GM23338 (cell line): ENCODE measurements around the gene SLITRK1. TPM values are rescaled to one million over a fixed set of nuclear protein-coding genes. Genes with fewer than 3 reads are reported as not detected.
A peak's percentile ranks its signal among the peaks of the same experiment; 100 is the strongest.

ENCODE experiments used
- ATAC-seq: fragments of 200-7000 bp; cut with Tn5 transposase; 3 replicates; pipeline ENCODE4 v1.9.1; 2020
- DNase-seq: peaks from one replicate; pipeline ENCODE4 v3.0.0-alpha.2; 2015; ENCODE audit warnings: low spot score
- H2AFZ ChIP-seq: fragments of 200-600 bp; sonication (generic); 2 replicates; pipeline ENCODE4 v1.8.0; 2016; ENCODE audit warnings: antibody characterized with exemption, mild to moderate bottlenecking, moderate library complexity
- H3F3A ChIP-seq: fragments of 200-600 bp; sonication (generic); replicated peaks from 2 replicates; pipeline ENCODE4 v1.8.0; 2017; ENCODE audit warnings: antibody characterized with exemption, mixed run types, low read depth
- H3K27ac ChIP-seq: fragments of 200-600 bp; sonication (generic); 2 replicates; pipeline ENCODE4 v1.6.1; 2016; ENCODE audit warnings: low read depth
- H3K27me3 ChIP-seq: fragments of 200-600 bp; sonication (generic); 2 replicates; pipeline ENCODE4 v1.8.0; 2016; ENCODE audit warnings: mild to moderate bottlenecking, mixed run types, moderate library complexity; ENCODE audit not compliant: insufficient read depth
- H3K36me3 ChIP-seq: fragments of 200-600 bp; sonication (generic); 2 replicates; pipeline ENCODE4 v1.8.0; 2016; ENCODE audit warnings: mild to moderate bottlenecking; ENCODE audit not compliant: insufficient read depth
- H3K4me1 ChIP-seq: fragments of 200-600 bp; sonication (generic); 2 replicates; pipeline ENCODE4 v1.8.0; 2016; ENCODE audit warnings: mild to moderate bottlenecking, moderate library complexity; ENCODE audit not compliant: insufficient read depth
- H3K4me2 ChIP-seq: fragments of 200-600 bp; sonication (generic); 2 replicates; pipeline ENCODE4 v1.7.1; 2017; ENCODE audit warnings: mixed run types
- H3K4me3 ChIP-seq: fragments of 200-600 bp; sonication (generic); 2 replicates; pipeline ENCODE4 v1.6.1; 2016; ENCODE audit warnings: mixed run types
- H3K79me2 ChIP-seq: fragments of 200-600 bp; sonication (generic); replicated peaks from 2 replicates; pipeline ENCODE4 v1.8.0; 2017; ENCODE audit warnings: mild to moderate bottlenecking; ENCODE audit not compliant: insufficient read depth
- H3K9me2 ChIP-seq: fragments of 200-600 bp; sonication (generic); 2 replicates; pipeline ENCODE4 v1.8.0; 2017; ENCODE audit not compliant: insufficient read depth
- H4K20me1 ChIP-seq: fragments of 200-600 bp; sonication (generic); replicated peaks from 2 replicates; pipeline ENCODE4 v1.8.0; 2017; ENCODE audit warnings: mild to moderate bottlenecking; ENCODE audit not compliant: insufficient read depth
- H3K27ac Mint-ChIP-seq: 2 replicates; pipeline ENCODE4 v1.8.0; 2020; ENCODE audit warnings: inconsistent platforms, mild to moderate bottlenecking, moderate library complexity, mixed read lengths
- H3K27me3 Mint-ChIP-seq: 3 replicates; pipeline ENCODE4 v1.8.0; 2022; ENCODE audit warnings: low read depth, mild to moderate bottlenecking, moderate library complexity, mixed read lengths, inconsistent platforms; ENCODE audit not compliant: insufficient read depth, poor library complexity
- H3K36me3 Mint-ChIP-seq: 3 replicates; pipeline ENCODE4 v1.8.0; 2021; ENCODE audit warnings: low read depth, mild to moderate bottlenecking, inconsistent platforms, moderate library complexity, mixed read lengths
- H3K4me1 Mint-ChIP-seq: 3 replicates; pipeline ENCODE4 v1.8.0; 2020; ENCODE audit warnings: mild to moderate bottlenecking, inconsistent platforms, mixed read lengths
- H3K4me3 Mint-ChIP-seq: 3 replicates; pipeline ENCODE4 v1.8.0; 2021; ENCODE audit warnings: moderate library complexity, mild to moderate bottlenecking, inconsistent platforms, mixed read lengths
- H3K9me3 Mint-ChIP-seq: 3 replicates; pipeline ENCODE4 v1.8.0; 2020; ENCODE audit warnings: moderate library complexity, mild to moderate bottlenecking, inconsistent platforms, mixed read lengths
- CREB1 ChIP-seq: fragments of 250-450 bp; sonication (Bioruptor Pico); IDR thresholded peaks from 2 replicates; pipeline ENCODE4 v1.5.0; 2020; ENCODE audit warnings: low read depth, mild to moderate bottlenecking, moderate library complexity
- EZH2 ChIP-seq: fragments of 200-600 bp; sonication (generic); IDR thresholded peaks from one replicate; pipeline ENCODE4 v1.8.0; 2017; ENCODE audit warnings: antibody characterized with exemption, mild to moderate bottlenecking, low read depth; ENCODE audit not compliant: unreplicated experiment
- EZH2phosphoT487 ChIP-seq: fragments of 200-600 bp; sonication (generic); IDR thresholded peaks from one replicate; pipeline ENCODE4 v1.8.1; 2018; ENCODE audit warnings: antibody characterized with exemption; ENCODE audit not compliant: unreplicated experiment
- JUNB ChIP-seq: IDR thresholded peaks from one replicate; pipeline ENCODE4 v1.6.1; 2016; ENCODE audit warnings: antibody characterized with exemption; ENCODE audit not compliant: unreplicated experiment
- NANOG ChIP-seq: IDR thresholded peaks from 2 replicates; pipeline ENCODE4 v1.6.1; 2016; ENCODE audit warnings: antibody characterized with exemption, borderline replicate concordance
- POLR2AphosphoS5 ChIP-seq: IDR thresholded peaks from 2 replicates; pipeline ENCODE4 v1.6.1; 2016; ENCODE audit warnings: antibody characterized with exemption, low read depth
- STAT1 ChIP-seq: IDR thresholded peaks from one replicate; pipeline ENCODE4 v1.6.1; 2016; ENCODE audit warnings: antibody characterized with exemption; ENCODE audit not compliant: unreplicated experiment
- ZNF114 ChIP-seq: fragments of 250-450 bp; sonication (Bioruptor Pico); IDR thresholded peaks from 2 replicates; pipeline ENCODE4 v1.5.0; 2020; ENCODE audit warnings: mild to moderate bottlenecking, moderate library complexity
- ZNF331 ChIP-seq: fragments of 250-450 bp; sonication (Bioruptor Pico); IDR thresholded peaks from 2 replicates; pipeline ENCODE4 v1.5.0; 2020; ENCODE audit warnings: low read depth, mild to moderate bottlenecking, moderate library complexity
- polyA plus RNA-seq: library from polyadenylated mRNA; unstranded; fragments of >200 nt; fragmentation: Nextera tagmentation; extraction: Ambion mirVana; gene quantifications from 2 replicates; pipeline ENCODE4 v1.2.1, GENCODE V29; 2016
- total RNA-seq: library from RNA; depleted of rRNA; stranded (reverse); fragments of >200 nt; shearing (Covaris generic); gene quantifications from 2 replicates; pipeline ENCODE4 v1.2.3, GENCODE V29; 2014
- TF ChIP-seq, protein P1 (sequence below): IDR thresholded peaks from one replicate; pipeline ENCODE4 v1.6.1; 2018; ENCODE audit warnings: antibody characterized with exemption; ENCODE audit not compliant: unreplicated experiment
- TF ChIP-seq, protein P2 (sequence below): IDR thresholded peaks from 2 replicates; pipeline ENCODE4 v1.6.1; 2016; ENCODE audit warnings: antibody characterized with exemption
- TF ChIP-seq, protein P3 (sequence below): fragments of 250-450 bp; sonication (Bioruptor Pico); IDR thresholded peaks from 2 replicates; pipeline ENCODE4 v1.5.0; 2020; ENCODE audit warnings: mild to moderate bottlenecking, moderate library complexity
- TF ChIP-seq, protein P4 (sequence below), 2 experiments: fragments of 200-600 bp in 1 of 2; sonication (generic) in 1 of 2; conservative IDR thresholded peaks; 2 replicates each; pipeline versions ENCODE4 v1.5.1 to v1.6.1; 2016 to 2017; ENCODE audit warnings: antibody characterized with exemption in 2 of 2, low read depth in 2 of 2, mild to moderate bottlenecking in 2 of 2, moderate library complexity in 1 of 2

Gene SLITRK1
- total and polyA plus RNA-seq, 2 experiments from 2014 or later, result 0.29 to 1.1 TPM

DNA sequence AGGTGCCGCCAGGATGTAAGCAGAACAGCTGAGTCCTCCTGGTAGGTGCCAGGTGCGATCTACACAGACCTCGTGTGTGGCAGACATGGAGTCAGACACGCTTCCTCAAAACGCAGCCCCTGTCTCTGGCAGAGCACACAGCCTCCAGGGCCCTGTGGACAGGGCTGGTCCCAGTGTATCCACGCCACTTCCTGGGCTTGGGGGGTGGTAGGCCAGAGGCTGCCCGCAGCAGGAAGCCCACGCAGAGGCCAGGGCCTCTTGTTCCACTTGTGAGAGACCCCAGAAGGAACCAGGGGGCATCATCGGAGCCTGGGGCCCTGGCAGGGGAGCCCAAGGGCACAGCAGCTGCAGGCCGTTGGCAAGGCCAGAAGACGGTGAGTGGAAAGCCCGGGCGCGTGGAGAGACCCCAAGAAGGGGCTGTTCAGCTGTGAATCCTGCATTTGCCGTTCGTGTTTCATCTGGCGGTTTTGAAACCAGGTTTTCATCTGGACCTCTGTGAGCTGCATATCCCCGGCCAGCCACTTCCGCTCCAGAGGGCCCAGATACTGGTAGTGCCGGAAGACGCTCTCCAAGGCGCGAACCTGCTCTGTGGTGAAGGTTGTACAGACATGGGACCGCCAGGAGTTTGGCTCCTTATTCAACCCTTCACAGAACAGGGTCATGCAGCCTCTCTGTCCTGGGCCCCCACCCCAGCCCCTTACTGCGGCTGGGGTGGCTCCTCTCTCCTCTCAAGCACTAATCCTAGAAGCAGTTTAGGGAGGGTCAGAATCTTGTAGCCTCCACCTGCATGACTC, 25.1 kb upstream of the SLITRK1 start:
- Histone ChIP-seq H3K27ac (no peak overlapping the region), H3K36me3 (no peaks in the 10 kb centered on the region), H3K79me2 (no peaks in the 10 kb centered on the region), H3K4me1 (no peaks in the 10 kb centered on the region), H3K4me2 (no peak overlapping the region), H3K27me3 (no peaks in the 10 kb centered on the region), H2AFZ (0 out of 2 replicates have a peak overlapping the region, but pooled peaks have one; percentile 43), H3K9me2 (no peaks in the 10 kb centered on the region), H3K4me3 (no peak overlapping the region), H4K20me1 (no peaks in the 10 kb centered on the region), H3F3A (no peaks in the 10 kb centered on the region)
- H3K4me1 Mint-ChIP-seq, result no peaks in the 10 kb centered on the region; the same call in 2 of the 3 replicates
- peaks cover 6% of the 10 kb centered on the region; the same call in 2 of the 3 replicates for H3K9me3 Mint-ChIP-seq
- peaks cover 9% of the 10 kb centered on the region; the same call in 1 of the 3 replicates for H3K36me3 Mint-ChIP-seq
- DNase-seq (no peak), ATAC-seq (no peak)
- peaks cover 6% of the 10 kb centered on the region for H3K27me3 Mint-ChIP-seq
- H3K4me3 Mint-ChIP-seq, result no peak overlapping the region
- H3K27ac Mint-ChIP-seq, result no peak overlapping the region
- TF ChIP-seq, protein P1, sequence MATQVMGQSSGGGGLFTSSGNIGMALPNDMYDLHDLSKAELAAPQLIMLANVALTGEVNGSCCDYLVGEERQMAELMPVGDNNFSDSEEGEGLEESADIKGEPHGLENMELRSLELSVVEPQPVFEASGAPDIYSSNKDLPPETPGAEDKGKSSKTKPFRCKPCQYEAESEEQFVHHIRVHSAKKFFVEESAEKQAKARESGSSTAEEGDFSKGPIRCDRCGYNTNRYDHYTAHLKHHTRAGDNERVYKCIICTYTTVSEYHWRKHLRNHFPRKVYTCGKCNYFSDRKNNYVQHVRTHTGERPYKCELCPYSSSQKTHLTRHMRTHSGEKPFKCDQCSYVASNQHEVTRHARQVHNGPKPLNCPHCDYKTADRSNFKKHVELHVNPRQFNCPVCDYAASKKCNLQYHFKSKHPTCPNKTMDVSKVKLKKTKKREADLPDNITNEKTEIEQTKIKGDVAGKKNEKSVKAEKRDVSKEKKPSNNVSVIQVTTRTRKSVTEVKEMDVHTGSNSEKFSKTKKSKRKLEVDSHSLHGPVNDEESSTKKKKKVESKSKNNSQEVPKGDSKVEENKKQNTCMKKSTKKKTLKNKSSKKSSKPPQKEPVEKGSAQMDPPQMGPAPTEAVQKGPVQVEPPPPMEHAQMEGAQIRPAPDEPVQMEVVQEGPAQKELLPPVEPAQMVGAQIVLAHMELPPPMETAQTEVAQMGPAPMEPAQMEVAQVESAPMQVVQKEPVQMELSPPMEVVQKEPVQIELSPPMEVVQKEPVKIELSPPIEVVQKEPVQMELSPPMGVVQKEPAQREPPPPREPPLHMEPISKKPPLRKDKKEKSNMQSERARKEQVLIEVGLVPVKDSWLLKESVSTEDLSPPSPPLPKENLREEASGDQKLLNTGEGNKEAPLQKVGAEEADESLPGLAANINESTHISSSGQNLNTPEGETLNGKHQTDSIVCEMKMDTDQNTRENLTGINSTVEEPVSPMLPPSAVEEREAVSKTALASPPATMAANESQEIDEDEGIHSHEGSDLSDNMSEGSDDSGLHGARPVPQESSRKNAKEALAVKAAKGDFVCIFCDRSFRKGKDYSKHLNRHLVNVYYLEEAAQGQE, result no peak
- TF ChIP-seq, protein P2, sequence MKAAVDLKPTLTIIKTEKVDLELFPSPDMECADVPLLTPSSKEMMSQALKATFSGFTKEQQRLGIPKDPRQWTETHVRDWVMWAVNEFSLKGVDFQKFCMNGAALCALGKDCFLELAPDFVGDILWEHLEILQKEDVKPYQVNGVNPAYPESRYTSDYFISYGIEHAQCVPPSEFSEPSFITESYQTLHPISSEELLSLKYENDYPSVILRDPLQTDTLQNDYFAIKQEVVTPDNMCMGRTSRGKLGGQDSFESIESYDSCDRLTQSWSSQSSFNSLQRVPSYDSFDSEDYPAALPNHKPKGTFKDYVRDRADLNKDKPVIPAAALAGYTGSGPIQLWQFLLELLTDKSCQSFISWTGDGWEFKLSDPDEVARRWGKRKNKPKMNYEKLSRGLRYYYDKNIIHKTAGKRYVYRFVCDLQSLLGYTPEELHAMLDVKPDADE, result no peak
- TF ChIP-seq CREB1 (CRISPR knock-in tag), result no peak
- no peak for TF ChIP-seq ZNF114
- TF ChIP-seq NANOG, result no peak
- no peak for TF ChIP-seq STAT1
- TF ChIP-seq, protein P3, sequence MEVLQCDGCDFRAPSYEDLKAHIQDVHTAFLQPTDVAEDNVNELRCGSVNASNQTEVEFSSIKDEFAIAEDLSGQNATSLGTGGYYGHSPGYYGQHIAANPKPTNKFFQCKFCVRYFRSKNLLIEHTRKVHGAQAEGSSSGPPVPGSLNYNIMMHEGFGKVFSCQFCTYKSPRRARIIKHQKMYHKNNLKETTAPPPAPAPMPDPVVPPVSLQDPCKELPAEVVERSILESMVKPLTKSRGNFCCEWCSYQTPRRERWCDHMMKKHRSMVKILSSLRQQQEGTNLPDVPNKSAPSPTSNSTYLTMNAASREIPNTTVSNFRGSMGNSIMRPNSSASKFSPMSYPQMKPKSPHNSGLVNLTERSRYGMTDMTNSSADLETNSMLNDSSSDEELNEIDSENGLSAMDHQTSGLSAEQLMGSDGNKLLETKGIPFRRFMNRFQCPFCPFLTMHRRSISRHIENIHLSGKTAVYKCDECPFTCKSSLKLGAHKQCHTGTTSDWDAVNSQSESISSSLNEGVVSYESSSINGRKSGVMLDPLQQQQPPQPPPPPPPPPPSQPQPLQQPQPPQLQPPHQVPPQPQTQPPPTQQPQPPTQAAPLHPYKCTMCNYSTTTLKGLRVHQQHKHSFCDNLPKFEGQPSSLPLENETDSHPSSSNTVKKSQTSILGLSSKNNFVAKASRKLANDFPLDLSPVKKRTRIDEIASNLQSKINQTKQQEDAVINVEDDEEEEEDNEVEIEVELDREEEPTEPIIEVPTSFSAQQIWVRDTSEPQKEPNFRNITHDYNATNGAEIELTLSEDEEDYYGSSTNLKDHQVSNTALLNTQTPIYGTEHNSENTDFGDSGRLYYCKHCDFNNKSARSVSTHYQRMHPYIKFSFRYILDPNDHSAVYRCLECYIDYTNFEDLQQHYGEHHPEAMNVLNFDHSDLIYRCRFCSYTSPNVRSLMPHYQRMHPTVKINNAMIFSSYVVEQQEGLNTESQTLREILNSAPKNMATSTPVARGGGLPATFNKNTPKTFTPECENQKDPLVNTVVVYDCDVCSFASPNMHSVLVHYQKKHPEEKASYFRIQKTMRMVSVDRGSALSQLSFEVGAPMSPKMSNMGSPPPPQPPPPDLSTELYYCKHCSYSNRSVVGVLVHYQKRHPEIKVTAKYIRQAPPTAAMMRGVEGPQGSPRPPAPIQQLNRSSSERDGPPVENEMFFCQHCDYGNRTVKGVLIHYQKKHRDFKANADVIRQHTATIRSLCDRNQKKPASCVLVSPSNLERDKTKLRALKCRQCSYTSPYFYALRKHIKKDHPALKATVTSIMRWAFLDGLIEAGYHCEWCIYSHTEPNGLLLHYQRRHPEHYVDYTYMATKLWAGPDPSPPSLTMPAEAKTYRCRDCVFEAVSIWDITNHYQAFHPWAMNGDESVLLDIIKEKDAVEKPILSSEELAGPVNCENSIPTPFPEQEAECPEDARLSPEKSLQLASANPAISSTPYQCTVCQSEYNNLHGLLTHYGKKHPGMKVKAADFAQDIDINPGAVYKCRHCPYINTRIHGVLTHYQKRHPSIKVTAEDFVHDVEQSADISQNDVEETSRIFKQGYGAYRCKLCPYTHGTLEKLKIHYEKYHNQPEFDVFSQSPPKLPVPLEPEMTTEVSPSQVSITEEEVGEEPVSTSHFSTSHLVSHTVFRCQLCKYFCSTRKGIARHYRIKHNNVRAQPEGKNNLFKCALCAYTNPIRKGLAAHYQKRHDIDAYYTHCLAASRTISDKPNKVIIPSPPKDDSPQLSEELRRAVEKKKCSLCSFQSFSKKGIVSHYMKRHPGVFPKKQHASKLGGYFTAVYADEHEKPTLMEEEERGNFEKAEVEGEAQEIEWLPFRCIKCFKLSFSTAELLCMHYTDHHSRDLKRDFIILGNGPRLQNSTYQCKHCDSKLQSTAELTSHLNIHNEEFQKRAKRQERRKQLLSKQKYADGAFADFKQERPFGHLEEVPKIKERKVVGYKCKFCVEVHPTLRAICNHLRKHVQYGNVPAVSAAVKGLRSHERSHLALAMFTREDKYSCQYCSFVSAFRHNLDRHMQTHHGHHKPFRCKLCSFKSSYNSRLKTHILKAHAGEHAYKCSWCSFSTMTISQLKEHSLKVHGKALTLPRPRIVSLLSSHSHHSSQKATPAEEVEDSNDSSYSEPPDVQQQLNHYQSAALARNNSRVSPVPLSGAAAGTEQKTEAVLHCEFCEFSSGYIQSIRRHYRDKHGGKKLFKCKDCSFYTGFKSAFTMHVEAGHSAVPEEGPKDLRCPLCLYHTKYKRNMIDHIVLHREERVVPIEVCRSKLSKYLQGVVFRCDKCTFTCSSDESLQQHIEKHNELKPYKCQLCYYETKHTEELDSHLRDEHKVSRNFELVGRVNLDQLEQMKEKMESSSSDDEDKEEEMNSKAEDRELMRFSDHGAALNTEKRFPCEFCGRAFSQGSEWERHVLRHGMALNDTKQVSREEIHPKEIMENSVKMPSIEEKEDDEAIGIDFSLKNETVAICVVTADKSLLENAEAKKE (CRISPR knock-in tag), result no peak
- no peak for TF ChIP-seq JUNB
- no peak for TF ChIP-seq EZH2phosphoT487
- no peak for TF ChIP-seq ZNF331 (CRISPR knock-in tag)
- TF ChIP-seq, protein P4, sequence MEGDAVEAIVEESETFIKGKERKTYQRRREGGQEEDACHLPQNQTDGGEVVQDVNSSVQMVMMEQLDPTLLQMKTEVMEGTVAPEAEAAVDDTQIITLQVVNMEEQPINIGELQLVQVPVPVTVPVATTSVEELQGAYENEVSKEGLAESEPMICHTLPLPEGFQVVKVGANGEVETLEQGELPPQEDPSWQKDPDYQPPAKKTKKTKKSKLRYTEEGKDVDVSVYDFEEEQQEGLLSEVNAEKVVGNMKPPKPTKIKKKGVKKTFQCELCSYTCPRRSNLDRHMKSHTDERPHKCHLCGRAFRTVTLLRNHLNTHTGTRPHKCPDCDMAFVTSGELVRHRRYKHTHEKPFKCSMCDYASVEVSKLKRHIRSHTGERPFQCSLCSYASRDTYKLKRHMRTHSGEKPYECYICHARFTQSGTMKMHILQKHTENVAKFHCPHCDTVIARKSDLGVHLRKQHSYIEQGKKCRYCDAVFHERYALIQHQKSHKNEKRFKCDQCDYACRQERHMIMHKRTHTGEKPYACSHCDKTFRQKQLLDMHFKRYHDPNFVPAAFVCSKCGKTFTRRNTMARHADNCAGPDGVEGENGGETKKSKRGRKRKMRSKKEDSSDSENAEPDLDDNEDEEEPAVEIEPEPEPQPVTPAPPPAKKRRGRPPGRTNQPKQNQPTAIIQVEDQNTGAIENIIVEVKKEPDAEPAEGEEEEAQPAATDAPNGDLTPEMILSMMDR (conservative IDR thresholded peaks at IDR 0.05; ENCODE audit: low read depth in 2 of 2), result no peak
- no peak for TF ChIP-seq EZH2
- no peak for TF ChIP-seq POLR2AphosphoS5
